HG03097 (cell line): ENCODE results near the gene CFAP210.

Experiments used
- ATAC-seq: cut with Tn5 transposase; IDR thresholded peaks from one replicate; pipeline ENCODE4 v1.9.1; 2021; ENCODE audit not compliant: unreplicated experiment, low FRiP score

CFAP210 gene

GRCh38 chr2:169676357-169676756 is 17.8 kb downstream of the CFAP210 start:
- no peak for ATAC-seq

- ATAC-seq = no peak
Observed at GRCh38 chr2:169673921-169674320, 20.3 kb downstream of the CFAP210 start.

- no peak for ATAC-seq
Observed at GRCh38 chr2:169673106-169673505, 21.1 kb downstream of the CFAP210 start.

DNA sequence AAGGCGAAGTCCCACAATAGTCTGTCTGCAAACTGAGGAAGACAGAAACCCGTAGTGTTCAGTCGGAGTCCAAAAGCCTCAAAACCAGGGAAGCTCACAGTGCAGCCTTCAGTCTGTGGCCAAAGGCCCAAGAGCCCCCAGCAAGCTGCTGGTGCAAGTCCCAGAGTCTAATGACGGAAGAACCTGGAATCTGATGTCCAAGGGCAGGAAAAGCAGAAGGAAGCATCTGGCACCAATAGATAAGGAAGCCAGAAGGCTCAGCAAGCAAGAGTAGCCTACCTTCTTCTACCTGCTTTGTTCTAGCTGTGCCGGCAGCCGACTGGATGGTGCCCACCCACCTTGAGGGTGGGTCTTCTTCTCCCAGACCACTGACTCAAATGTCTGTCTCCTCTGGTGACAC is 21.8 kb downstream of the CFAP210 start:
- no peak for ATAC-seq

DNA sequence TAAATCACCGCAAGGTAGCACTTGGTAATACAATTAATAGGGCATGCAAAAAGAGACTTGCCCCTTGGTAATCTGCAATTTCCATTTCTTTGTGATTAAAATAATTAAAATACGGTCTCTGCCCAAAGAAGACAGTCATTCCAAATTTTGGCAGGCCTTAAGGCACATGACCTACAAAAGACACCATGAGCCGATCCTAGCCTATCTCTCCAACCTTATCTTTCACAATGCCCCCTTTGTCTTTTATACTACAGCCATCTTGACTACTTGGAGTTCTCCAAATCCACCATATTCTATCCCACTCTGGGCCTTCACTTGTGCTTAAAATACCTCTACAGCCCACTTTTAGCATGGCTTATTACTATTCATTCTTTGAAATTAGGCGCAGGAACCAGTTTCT is 23.3 kb downstream of the CFAP210 start:
- no peak for ATAC-seq

GRCh38 chr2:169670215-169670651 is 24.0 kb downstream of the CFAP210 start:
- ATAC-seq = no peak

DNA sequence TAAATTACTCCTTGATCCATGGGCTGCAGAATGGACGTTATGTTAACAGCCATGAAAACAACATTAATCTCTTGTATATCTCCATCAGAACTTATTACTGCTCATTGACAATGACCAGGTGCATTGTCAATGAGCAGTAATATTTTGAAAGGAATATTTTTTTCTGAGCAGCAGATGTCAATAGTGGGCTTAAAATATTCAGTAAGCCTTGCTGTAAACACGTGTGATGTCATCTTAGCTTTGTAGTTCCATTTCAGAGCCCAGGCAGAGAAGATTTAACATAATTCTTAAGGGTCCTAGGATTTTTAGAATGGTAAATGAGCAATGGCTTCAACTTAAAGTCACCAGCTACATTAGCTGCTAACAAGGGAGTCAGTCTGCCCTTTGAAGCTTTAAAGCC is 26.6 kb downstream of the CFAP210 start:
- ATAC-seq = no peak

DNA sequence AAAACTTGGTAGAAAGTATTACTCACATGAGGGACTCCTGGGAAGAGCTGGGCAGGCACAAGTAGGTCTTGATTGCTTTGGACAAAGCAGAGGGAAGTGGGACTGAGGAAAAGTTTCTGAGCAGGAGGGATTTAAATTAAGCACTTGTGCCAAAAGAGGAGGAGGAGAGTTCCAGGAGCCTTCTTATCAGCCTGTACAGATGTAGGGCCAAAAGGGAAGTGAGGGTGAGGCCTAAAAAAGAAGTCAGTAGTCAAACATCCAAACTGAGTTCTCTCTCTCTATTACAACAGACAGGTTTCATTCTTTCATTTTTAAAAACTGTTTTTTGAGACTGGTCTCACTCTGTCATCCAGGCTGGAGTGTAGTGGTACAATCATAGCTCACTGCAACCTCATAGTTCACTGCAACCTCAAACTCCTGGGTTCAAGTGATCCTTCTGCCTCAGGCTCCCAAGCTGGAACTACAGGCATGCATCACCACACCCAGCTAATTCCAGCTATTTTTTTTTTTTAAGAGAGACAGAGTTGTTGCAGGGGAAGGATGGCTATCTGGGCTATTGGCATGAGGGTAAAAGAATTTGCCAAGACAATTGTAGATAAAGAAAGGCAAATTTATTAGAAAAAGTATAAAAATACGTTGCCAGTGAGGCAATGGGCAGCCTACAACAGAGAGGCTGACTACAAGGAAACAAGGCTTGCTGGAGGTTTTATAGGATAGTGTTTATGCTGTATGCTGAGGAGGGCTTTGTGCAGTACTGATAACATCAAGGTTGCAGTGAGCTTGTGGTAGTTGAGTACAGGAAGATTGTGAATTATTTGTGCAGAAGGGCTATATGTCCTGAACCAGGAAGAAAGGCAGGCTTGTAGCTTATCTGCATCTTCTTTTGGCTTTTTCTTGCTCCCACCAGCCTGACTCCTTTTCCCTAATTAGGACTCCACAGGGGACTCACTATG is 29.0 kb downstream of the CFAP210 start:
- no peak for ATAC-seq

- no peak for ATAC-seq
Observed at GRCh38 chr2:169664600-169664977, 29.6 kb downstream of the CFAP210 start.

GRCh38 chr2:169663247-169663646 is 31.0 kb downstream of the CFAP210 start:
- no peak for ATAC-seq

- ATAC-seq = no peak
Observed at GRCh38 chr2:169662744-169663143, 31.5 kb downstream of the CFAP210 start.

GRCh38 chr2:169661265-169661664 is 32.9 kb downstream of the CFAP210 start:
- ATAC-seq = no peak

DNA sequence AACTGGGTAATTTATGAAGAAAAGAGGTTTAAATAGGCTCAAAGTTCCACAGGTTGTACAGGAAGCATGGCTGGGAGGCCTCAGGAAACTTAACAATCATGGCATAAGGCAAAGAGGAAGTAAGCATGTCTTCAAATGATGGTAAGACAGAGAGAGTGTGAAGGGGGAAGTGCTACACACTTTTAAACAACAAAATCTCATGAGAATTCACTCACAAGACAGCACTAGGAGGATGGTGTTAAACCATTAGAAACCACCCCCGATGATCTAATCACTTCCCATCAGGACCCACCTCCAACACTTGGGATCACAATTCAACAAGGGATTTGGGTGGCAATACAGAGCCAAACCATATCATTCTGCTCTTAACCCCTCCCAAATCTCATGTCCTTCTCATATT is 34.9 kb downstream of the CFAP210 start:
- ATAC-seq = no peak

DNA sequence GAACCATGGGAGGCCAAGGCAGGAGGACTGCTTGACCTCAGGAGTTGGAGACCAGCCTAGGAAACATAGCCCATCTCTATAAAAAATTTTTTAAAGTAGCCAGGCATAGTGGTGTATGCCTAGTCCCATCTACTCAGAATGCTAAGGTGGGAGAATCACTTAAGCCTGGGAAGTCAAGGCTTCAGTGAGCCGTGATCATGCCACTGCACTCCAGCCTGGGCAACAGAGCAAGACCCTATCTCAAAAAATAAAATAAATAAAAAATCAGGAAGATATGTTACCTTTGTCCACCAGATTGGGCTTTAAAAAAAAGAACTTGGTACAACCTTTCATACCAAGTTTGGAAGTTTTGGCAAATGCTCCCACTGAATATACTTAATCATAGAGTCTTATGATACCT is 35.3 kb downstream of the CFAP210 start:
- ATAC-seq = no peak

- no peak for ATAC-seq
Observed at GRCh38 chr2:169656164-169656563, 38.0 kb downstream of the CFAP210 start.

- no peak for ATAC-seq
Observed at GRCh38 chr2:169653636-169654035, 40.6 kb downstream of the CFAP210 start.

DNA sequence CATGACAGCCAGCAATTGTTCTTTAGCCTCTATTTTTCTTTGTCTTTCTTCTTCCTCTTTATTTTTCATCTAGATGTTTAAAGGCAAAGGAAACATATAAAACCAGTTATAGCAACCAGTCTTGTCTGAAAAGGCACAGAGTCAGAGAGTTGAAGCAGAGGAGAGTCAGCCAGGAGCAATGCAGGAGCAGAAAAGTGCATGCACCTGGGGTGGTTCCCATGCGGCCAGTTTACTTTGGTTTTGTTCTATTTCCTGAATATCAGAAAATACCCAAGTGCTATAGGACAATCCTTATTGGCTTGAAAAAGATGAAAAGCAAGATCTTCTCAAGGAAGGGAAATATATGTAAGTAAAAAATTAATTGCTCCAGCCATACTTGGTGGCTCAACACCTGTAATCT is 44.9 kb downstream of the CFAP210 start:
- ATAC-seq = no peak

DNA sequence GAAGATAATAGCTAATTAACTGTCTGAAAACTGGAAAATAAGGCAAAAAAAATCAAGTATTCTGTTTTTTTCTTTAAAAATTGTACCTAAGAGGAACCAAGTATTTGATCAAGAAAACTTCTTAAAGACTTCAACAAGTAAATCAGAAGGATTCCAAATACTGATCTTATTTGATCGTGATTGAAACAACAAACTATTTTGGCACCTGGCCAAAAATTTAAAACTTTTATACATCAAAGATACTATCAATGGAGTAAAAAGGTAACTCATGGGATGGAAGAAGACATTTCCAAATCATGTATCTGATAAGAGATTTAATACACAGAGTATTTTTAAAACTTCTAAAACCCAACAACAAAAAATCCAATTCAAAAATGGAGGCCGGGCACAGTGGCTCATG is 46.7 kb downstream of the CFAP210 start:
- no peak for ATAC-seq

- ATAC-seq = no peak
Observed at GRCh38 chr2:169644173-169644572, 50.0 kb downstream of the CFAP210 start.

GRCh38 chr2:169641464-169641863 is 52.7 kb downstream of the CFAP210 start:
- no peak for ATAC-seq

- ATAC-seq = no peak
Observed at GRCh38 chr2:169640104-169640503, 54.1 kb downstream of the CFAP210 start.

- ATAC-seq = no peak
Observed at GRCh38 chr2:169637620-169638019, 56.6 kb downstream of the CFAP210 start.
